Stimulated activated CD4-positive, alpha-beta T cell treated with anti-CD3 and anti-CD28 coated beads, Interleukin-1b, Interleukin-23, amount 100 ng/mL, for 48 hours (primary cell): ENCODE results near the gene SRPRB.

Experiments
- DNase-seq: peaks from one replicate; pipeline ENCODE4 v3.0.0-alpha.2; 2020

SRPRB gene

DNA sequence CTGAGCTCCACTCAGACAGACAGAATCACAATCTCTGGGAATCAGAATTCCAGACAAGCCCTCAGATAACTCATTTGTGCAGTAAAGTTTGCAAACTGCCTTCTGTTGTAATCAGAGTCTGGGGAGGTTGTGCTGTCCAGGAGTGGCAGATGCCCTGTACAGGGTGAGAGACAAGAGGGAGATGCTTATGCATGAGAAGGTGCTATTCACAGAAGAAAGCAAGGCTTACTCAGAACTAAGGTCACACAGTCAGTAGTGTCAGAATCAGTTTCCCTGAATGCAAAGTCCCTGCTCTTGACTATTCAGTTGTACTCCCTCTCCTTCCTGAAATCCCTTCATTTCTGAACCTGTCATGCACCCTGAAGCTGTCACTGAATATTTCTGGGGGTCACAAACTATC lies 43.7 kb downstream of the SRPRB start:
- DNase-seq, result no peak

- DNase-seq, result no peak
Observed at GRCh38 chr3:133850034-133850433, 44.4 kb downstream of the SRPRB start.

DNA sequence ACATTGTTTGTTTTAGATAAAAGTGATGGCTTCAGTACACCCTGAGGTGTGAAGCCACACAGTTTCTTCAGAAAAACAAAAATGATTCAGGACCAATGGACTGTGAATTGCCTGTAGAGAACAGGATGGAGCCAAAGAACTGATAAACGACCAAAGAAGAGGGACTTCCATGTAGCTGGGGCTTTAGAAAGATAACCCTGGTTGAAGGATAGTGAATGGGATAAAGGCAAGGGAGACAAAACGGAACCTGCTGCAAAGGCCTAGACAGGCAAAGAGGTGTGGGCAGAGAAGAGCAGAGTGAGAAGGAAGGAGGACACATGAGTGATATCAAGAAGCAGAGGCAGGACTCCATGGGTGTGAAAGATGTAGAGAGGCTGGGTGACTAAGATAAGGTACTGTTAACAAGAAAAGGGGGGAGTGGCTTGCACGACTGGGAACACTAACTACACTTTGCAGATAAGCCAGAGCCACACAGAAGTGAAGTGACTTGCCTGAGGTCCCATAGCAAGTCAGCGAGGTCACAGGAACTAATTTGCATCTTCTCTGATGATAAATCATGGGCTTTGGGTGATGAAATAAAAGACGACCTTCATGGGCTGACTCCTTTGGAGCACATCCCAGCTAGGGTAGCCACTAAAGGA lies 45.8 kb downstream of the SRPRB start:
- DNase-seq, result peak; percentile 61

DNA sequence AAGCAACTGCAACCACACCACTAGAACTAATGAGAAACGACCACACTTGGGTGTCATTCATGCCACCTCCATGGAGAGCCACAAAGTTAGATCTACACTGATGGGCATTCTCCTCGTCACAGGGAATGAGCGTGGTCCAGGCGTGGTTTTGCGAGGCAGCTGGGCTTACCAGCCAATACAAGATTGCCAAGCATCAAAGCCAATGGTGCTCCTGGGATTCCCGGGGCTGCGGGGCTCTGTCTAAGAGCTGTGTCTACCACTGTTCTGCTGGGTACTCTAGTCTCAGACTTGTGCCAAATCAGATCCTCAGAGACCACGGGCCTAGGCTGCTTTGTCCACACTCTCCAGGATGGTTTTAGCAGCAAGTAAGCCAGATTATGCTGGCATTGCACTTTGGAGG lies 46.3 kb downstream of the SRPRB start:
- no peak for DNase-seq

- no peak for DNase-seq
Observed at GRCh38 chr3:133853063-133853924, 47.7 kb downstream of the SRPRB start.

GRCh38 chr3:133853925-133854227 lies 48.3 kb downstream of the SRPRB start:
- DNase-seq, result no peak

DNA sequence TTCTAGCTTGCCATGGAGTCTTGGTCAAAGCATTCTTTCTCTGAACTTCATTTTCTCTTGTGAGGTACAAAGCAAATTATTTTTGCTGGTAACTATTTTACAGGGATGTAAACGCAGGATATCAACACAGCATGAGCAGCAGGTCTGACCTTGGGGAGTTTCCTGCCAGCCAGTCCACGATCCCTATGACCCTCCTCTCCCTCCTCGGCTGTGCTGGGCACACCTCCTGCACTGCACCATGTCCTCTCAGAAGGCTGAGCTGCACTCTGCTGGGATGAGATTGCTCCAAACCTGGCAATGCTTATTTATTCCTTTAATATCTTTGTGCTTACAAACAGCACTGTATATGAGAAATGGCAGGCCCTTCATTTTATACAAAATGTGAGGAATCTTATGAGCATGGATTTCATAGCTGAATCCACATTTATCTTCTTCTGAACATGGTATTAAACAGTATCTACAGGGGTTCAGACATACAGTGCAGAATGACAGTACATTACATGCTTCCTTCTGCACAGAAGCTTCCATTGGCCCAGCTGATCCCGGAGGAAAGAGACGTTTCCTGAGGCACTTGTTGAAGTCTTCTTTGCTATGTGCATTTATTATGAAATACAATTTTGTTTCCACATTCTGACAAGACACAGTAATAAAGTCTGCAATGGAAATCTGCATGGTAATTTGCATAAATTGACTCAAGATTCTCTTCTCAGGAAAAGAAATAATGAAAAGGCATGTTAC lies 48.8 kb downstream of the SRPRB start:
- no peak for DNase-seq

GRCh38 chr3:133855002-133855370 lies 49.4 kb downstream of the SRPRB start:
- no peak for DNase-seq

GRCh38 chr3:133855772-133856171 lies 50.2 kb downstream of the SRPRB start:
- no peak for DNase-seq

GRCh38 chr3:133856316-133856715 lies 50.7 kb downstream of the SRPRB start:
- no peak for DNase-seq

GRCh38 chr3:133857767-133858166 lies 52.2 kb downstream of the SRPRB start:
- no peak for DNase-seq

- DNase-seq, result no peak
Observed at GRCh38 chr3:133859381-133860234, 54.0 kb downstream of the SRPRB start.

GRCh38 chr3:133860519-133860918 lies 54.9 kb downstream of the SRPRB start:
- DNase-seq, result no peak

GRCh38 chr3:133862161-133862560 lies 56.5 kb downstream of the SRPRB start:
- DNase-seq, result no peak

GRCh38 chr3:133863911-133864310 lies 58.3 kb downstream of the SRPRB start:
- DNase-seq, result no peak

GRCh38 chr3:133864616-133865015 lies 59.0 kb downstream of the SRPRB start:
- no peak for DNase-seq

DNA sequence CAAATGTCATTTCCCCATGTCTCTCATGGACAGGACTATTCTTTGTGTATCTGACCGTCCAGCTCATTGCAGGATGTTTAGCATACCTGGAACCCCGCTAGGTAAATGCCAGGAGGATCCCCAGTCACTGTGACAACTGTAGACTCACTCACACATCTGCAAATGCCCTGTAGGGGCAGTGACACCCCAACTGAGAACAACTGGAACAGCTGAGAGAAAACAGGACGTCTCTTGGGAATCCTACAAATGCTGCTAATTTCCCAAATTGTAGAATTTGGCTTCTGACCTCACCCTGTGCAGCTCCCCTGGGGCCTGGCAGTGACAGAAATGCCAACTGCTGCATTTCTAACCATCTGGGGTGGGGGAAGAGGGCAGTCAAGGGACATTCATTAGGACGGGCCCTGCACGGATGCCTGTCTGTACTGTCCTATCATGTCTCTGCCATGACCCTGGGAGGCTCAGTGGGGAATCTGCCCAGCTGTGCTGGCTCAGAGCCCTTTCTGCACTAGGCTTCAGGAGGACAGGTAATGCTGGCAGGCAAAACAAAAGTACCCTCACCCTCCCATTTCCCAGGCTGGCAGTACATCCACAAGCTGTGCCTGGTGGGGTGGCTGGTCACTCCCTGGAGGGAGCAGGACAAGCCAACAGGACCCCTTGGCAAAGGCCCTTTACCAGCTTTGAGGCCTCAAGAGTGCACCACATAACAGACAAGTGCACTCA lies 59.7 kb downstream of the SRPRB start:
- no peak for DNase-seq

DNA sequence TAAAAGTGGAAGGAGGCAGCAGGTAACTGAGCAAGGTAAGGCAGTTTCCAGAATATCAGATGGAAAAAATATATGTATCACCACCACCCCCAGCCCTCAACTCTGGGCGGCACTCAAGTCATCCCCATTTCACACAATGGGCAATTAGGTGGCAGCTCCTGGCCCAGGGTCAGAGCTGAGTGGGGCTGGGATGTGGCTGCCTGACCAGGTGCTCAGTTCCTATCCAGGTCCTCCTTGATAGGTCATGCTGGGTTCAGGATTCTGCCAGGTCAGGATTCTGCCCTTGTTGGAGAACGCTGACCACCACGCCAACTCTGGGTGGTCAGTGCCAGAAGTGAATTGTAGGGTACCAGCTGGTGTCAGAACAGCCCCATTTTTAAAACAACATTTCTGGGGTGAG lies 60.5 kb downstream of the SRPRB start:
- DNase-seq, result no peak

DNA sequence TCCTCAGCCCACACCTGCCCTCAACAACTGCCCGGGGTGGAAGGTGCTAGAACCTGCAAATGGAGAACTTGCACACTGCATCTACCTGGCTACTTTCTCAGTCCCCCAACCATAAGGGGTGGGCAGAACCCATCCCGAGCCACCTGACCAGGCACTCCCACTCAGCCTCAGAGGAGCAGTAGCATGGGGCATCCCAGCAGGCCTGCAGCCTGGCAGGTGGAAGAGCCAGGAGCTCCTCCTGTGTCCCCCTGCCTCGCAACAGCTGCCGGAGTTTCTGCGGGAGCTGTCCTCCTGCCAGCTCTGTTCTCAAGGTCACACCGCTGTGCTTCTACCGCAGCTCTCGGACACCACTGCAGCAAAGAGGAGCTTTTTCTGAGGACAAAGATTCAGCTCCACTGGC lies 62.6 kb downstream of the SRPRB start:
- DNase-seq, result no peak

GRCh38 chr3:133868758-133869475 lies 63.3 kb downstream of the SRPRB start:
- DNase-seq, result no peak

GRCh38 chr3:133869586-133869985 lies 64.0 kb downstream of the SRPRB start:
- DNase-seq, result no peak

DNA sequence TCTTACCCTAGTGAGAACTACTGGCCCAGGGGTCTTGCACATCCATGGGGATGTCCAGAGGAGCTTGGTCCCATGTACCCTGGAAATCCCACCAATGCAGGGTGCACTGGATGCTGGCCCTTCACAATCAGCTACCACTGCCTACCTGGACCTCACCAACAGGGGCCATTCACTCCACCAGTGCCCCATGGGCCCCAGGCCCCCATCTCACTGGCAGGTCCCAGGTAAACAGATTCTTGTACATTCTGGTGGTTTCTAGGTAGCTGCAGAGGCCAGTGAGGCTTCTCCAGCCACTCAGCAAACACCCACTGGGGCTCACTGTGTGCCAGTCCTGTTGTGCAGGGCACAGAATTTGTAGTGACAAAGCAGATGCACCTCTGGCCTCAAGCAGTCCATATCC lies 65.2 kb downstream of the SRPRB start:
- DNase-seq, result no peak
